Astrocyte (in vitro differentiated cells and primary cell): ENCODE measurements around the gene HIVEP2.

ENCODE experiments used
- CTCF ChIP-seq: IDR thresholded peaks from 2 replicates; pipeline ENCODE4 v1.5.1; 2011; ENCODE audit warnings: low read depth, mild to moderate bottlenecking, inconsistent platforms, low read length, moderate library complexity; ENCODE audit not compliant: insufficient read depth
- EZH2 ChIP-seq: IDR thresholded peaks from 2 replicates; pipeline ENCODE4 v1.6.1; 2012; ENCODE audit warnings: mild to moderate bottlenecking, low read length, inconsistent platforms; ENCODE audit not compliant: insufficient read depth

GRCh38 chr6:142705054-142705453, 239.9 kb downstream of the HIVEP2 start:
- TF ChIP-seq CTCF (no peak), EZH2 (no peak)
